ENCODE data around the gene PLCE1. TPM values are rescaled to one million over a fixed set of nuclear protein-coding genes. Genes with fewer than 3 reads are reported as not detected.

The PLCE1 gene
- total RNA-seq, 1 experiment from 2014 or later: 0.50 TPM

GRCh38 chr10:93991114-93991513, 2.6 kb upstream of the PLCE1 start:
- DNase-seq (ENCODE audit: low read depth, low spot score): peak; percentile 5
- in situ Hi-C loops (cut with HindIII; ENCODE audit: low pct_unique_long_range_greater_than_20kb, low sequenced_read_pairs): no loop called here

DNA sequence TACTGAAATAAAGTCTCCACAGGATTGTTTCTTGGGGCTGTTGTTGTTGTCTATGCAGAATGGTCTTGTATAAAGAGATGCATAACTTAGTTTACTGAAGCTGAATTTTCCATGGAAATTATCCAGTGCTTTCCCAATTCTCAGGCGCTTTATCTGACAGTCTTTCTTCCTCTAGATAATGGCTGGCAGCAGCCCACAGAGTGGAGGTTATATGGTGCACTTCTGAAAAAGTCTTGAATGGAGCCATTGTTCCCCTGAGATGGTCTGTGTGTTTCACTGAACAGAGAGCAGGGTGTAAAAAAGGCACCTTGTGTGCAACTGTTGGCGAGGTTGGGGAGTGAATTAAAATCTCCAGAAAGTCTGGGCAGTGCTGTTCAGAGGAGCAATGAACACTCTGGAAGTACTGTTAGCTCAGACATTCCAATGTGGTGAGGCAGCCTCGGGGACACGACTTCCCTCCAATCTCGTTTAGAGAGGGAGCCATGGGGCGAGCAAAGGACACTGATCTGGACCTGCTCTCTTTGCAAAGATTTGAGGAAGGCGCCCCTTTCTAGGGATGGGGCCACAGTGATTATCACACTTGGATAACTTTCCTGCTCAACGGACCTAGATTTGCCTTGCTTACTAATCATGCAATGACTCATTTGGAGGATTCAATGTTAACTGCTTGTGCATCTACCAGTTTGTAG, 2.0 kb upstream of the PLCE1 start:
- in situ Hi-C loops (cut with HindIII; ENCODE audit: low pct_unique_long_range_greater_than_20kb, low sequenced_read_pairs): no loop called here
- peak; percentile 93 for DNase-seq (ENCODE audit: low read depth, low spot score)

- in situ Hi-C loops (cut with HindIII; ENCODE audit: low pct_unique_long_range_greater_than_20kb, low sequenced_read_pairs): no loop called here
- DNase-seq (ENCODE audit: low read depth, low spot score): peak; percentile 64
These were observed 1.2 kb upstream of the PLCE1 start for GRCh38 chr10:93992400-93993030.

- in situ Hi-C loops (cut with HindIII; ENCODE audit: low pct_unique_long_range_greater_than_20kb, low sequenced_read_pairs): no loop called here
- DNase-seq (ENCODE audit: low read depth, low spot score): no peak
These were observed 333 bp upstream of the PLCE1 start for GRCh38 chr10:93993414-93993781.

GRCh38 chr10:93994438-93994801, 689 bp downstream of the PLCE1 start:
- in situ Hi-C loops (cut with HindIII; ENCODE audit: low pct_unique_long_range_greater_than_20kb, low sequenced_read_pairs): no loop called here
- no peak for DNase-seq (ENCODE audit: low read depth, low spot score)

DNA sequence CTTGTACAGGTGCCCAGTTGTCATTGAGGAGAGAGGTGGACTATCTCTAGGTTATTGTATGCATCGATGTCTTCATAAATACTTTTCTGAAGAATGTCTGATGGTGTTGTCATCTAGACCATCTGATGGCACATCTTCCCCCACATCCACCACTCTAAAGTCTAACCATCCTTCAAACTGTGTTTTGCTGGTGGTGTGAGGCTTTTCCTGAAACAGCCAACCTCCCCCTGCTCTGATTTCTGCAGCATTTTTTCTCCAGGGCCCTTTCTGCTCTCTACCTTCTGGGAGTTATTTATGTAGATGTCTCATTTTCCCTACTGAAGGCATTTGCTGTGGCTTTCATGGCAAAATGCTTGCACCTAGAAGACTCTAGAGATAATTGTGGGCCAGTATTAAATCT, 1.5 kb downstream of the PLCE1 start:
- in situ Hi-C loops (cut with HindIII; ENCODE audit: low pct_unique_long_range_greater_than_20kb, low sequenced_read_pairs): no loop called here
- DNase-seq (ENCODE audit: low read depth, low spot score): no peak

DNA sequence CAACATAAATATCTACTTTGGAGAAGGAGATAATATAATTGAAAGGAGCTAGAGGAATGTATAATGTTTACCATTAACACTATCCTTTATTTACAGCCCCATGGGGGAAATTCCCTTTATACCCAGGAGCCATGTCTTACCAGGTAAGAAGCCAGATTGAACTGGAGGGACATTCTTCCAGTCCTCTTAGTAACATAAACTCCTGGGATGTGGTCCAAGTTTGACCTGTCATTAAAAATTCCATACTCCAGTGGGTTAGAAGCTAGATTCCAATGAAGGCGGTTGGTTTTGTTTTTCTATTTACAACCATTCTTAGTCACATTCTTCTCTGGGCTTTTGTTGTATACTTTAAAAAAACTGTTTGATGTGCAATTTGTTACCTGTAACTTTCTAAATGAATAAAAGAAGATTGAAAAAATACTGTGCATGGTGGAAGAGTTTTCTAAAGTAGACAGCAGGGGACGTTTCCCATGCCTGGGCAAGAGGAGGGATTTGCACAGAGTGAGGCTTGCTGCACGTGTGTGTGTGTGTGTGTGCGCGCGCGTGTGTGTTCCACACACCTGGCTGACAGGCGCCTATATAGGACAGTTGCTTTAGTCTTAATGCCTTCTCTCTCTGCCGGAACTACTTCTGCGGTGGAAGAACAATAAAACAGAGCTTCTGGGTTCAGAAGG, 2.0 kb downstream of the PLCE1 start:
- DNase-seq (ENCODE audit: low read depth, low spot score): no peak
- in situ Hi-C loops (cut with HindIII; ENCODE audit: low pct_unique_long_range_greater_than_20kb, low sequenced_read_pairs): no loop called here

DNA sequence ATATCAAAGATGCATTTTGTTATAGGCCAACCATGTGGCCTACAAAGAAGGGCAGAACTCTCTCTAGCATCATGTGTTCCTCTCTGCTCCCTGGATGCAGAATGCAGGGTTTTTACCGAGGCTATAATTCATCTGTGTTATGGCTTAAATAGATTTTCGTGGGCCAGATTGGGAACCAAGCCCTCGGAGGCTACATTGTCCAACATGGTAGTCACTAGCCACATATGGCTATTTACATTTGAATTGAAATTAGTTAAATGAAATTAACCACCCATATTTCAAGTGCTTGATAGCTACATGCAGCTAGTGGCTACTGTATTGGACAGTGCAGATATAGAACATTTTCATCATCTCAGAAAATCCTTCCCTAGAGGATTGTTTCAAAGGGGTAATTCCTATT, 2.8 kb downstream of the PLCE1 start:
- DNase-seq (ENCODE audit: low read depth, low spot score): no peak
- in situ Hi-C loops (cut with HindIII; ENCODE audit: low pct_unique_long_range_greater_than_20kb, low sequenced_read_pairs): no loop called here

DNA sequence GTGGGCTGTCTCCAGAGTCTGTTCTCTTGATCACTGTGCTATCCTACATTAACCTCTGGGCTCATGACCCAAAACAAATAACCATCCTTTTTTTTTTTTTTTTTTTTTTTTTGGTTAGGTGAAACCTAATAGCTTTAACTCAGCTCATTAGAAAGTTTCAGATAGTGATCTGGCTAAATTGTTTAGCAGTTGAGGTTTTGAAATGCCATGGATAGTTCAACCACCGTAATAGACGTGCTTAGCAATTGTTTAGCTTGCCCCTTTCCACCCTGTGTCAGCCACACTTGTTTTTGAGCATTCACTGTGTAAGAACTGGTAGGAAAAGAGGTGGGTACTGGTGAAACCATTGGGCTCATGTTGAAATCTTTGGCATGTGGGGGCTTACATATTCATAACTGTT, 3.8 kb downstream of the PLCE1 start:
- in situ Hi-C loops (cut with HindIII; ENCODE audit: low pct_unique_long_range_greater_than_20kb, low sequenced_read_pairs): no loop called here
- no peak for DNase-seq (ENCODE audit: low read depth, low spot score)

DNA sequence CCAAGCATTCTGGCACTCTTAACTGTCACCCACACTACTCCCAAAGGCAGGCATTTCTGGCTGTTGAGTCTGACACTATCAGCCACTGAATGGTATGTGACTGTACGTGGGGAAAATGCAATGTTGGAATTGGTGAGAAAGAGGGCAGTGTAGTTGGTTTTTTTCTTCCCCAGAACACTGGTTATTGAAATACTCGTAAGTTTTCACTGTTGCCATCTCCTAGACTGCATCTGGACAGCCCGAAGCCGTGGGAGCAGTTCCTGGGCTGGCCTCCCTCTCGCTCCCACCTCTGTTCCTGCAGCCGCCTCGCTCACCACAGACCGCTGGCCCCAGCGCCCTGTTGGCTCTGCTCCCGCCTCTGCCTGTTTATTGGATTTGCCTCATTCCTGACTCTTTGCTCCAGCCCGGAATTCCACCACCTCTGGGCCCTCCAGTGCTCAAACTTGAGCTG, 5.7 kb downstream of the PLCE1 start:
- DNase-seq (ENCODE audit: low read depth, low spot score): no peak
- in situ Hi-C loops (cut with HindIII; ENCODE audit: low pct_unique_long_range_greater_than_20kb, low sequenced_read_pairs): no loop called here

- in situ Hi-C loops (cut with HindIII; ENCODE audit: low pct_unique_long_range_greater_than_20kb, low sequenced_read_pairs): no loop called here
- DNase-seq (ENCODE audit: low read depth, low spot score): no peak
These were observed 7.1 kb downstream of the PLCE1 start for GRCh38 chr10:94000638-94001415.

GRCh38 chr10:94001416-94001810, 7.7 kb downstream of the PLCE1 start:
- in situ Hi-C loops (cut with HindIII; ENCODE audit: low pct_unique_long_range_greater_than_20kb, low sequenced_read_pairs): no loop called here
- DNase-seq (ENCODE audit: low read depth, low spot score): no peak

DNA sequence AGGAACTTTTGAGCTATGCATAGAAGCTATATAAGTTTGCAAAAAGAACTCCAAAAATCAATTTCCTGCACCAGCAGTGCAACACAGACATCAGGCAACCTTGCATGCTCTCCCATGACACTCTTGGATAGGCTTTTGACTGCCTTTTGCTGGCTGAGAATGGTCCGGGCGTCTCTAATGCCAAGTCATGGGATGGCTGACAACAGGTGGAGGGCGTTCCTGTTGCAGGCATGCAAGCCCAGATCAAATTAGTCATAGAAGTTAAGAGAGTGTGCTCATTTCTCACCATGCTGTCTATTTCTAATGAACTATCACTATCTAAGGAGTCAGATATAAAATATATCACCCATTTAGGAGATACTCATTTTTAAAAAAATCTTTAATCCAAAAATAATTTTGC, 8.4 kb downstream of the PLCE1 start:
- DNase-seq (ENCODE audit: low read depth, low spot score): no peak
- in situ Hi-C loops (cut with HindIII; ENCODE audit: low pct_unique_long_range_greater_than_20kb, low sequenced_read_pairs): no loop called here

- DNase-seq (ENCODE audit: low read depth, low spot score): no peak
- in situ Hi-C loops (cut with HindIII; ENCODE audit: low pct_unique_long_range_greater_than_20kb, low sequenced_read_pairs): no loop called here
These were observed 9.8 kb downstream of the PLCE1 start for GRCh38 chr10:94003488-94003887.

DNA sequence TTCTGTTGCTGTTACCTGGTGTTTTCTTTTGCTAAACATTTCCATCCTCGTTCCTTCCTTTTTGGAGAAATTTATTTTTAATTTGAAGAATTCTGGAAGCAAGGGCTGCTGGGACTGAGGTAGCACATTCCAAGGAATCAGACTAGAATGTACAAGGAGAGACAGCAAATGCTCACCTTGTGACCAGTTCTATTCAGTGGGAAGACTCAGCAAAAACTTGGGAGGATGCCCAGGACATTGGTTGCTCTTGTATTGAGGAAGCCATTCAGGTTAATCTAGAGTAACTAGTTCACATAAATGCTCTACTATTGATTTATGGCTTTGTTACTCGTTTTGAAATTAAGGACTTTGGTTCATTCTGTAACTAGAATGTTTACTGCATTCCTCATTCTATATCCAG, 11.3 kb downstream of the PLCE1 start:
- in situ Hi-C loops (cut with HindIII; ENCODE audit: low pct_unique_long_range_greater_than_20kb, low sequenced_read_pairs): no loop called here
- DNase-seq (ENCODE audit: low read depth, low spot score): no peak

GRCh38 chr10:94006591-94007550, 13.1 kb downstream of the PLCE1 start:
- no peak for DNase-seq (ENCODE audit: low read depth, low spot score)
- in situ Hi-C loops (cut with HindIII; ENCODE audit: low pct_unique_long_range_greater_than_20kb, low sequenced_read_pairs): no loop called here

DNA sequence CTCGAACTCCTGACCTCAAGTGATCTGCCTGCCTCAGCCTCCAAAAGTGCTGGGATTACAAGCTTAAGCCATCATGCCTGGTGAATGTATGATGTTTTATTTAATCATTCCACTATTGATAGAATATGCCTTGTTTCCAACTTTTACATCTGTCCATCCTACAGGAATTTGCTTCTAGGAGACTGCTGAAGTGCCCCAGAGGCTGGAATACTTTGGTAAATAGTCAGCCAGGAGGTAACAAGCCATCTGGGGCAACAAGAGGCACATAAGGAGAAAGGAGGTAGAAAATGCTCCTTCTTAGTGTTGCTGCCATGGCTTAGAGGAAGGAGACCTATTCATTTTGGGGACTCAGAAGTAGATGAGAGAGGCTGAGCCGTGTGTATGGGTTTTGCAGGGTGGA, 14.8 kb downstream of the PLCE1 start:
- in situ Hi-C loops (cut with HindIII; ENCODE audit: low pct_unique_long_range_greater_than_20kb, low sequenced_read_pairs): no loop called here
- DNase-seq (ENCODE audit: low read depth, low spot score): no peak

All from SK-MEL-5 (cell line).